Lower leg skin (tissue), 4 donors: ENCODE results near the gene PSMC3IP. TPM values are rescaled to one million over a fixed set of nuclear protein-coding genes. Genes with fewer than 3 reads are reported as not detected.
"Not testable (repeated sequence)": the region's sequence is repeated elsewhere in the genome, so short reads cannot be mapped to it uniquely, and the experiment has no call there.

Experiments
- DNase-seq, 2 donors: peaks; one replicate each; pipeline ENCODE4 v3.0.0-alpha.2; 2019; ENCODE audit warnings: low spot score in 2 of 2
- H3K4me3 ChIP-seq: fragments of 200-600 bp; sonication (generic); 2 replicates; pipeline ENCODE4 v1.5.1; 2017; ENCODE audit warnings: mild to moderate bottlenecking, low read depth; ENCODE audit not compliant: poor library complexity, severe bottlenecking
- POLR2A ChIP-seq, 2 donors: fragments of 450-650 bp; IDR thresholded peaks; one replicate each; pipeline ENCODE4 v1.6.1; 2016 to 2017; ENCODE audit warnings: antibody characterized with exemption in 2 of 2, mild to moderate bottlenecking in 1 of 2, moderate library complexity in 1 of 2
- WGBS, 2 donors: methylation state at CpG; one replicate each; pipeline ENCODE4 v1.1.5; 2018; 5-methylcytosine and 5-hydroxymethylcytosine counted together
- intact Hi-C: fragments of 100-400 bp; cut with DNase I; formaldehyde crosslinking; loops from one replicate; pipeline ENCODE4 v1.15.0; 2023; ENCODE audit warnings: low total_unique reads
- total RNA-seq, 4 donors: library from RNA; depleted of rRNA; stranded (reverse); fragments of >200 nt; gene quantifications; one replicate each; pipeline ENCODE4 v1.1.0, GENCODE V29; 2016
- TF ChIP-seq, protein P1 (sequence below), 3 donors: fragments of 450-650 bp; IDR thresholded peaks; one replicate each; pipeline ENCODE4 v1.5.1; 2016; ENCODE audit warnings: antibody characterized with exemption in 3 of 3, mild to moderate bottlenecking in 3 of 3, moderate library complexity in 2 of 3

The PSMC3IP gene
- total RNA-seq, 4 donors from 2014 or later: 0.67 to 3.6 (median 1.8) TPM

- intact Hi-C loops: no loop called here
Measured at GRCh38 chr17:42543190-42544079, 34.1 kb downstream of the PSMC3IP start.

GRCh38 chr17:42541041-42541833, 36.3 kb downstream of the PSMC3IP start:
- H3K4me3 ChIP-seq: no peak overlapping the region
- intact Hi-C loops: no loop called here
- WGBS, 2 donors: 66 to 71% methylated on average over 17 of the region's 17 CpGs
- no peak for TF ChIP-seq POLR2A (IDR thresholded peaks at IDR 0.05)
- TF ChIP-seq, protein P1, sequence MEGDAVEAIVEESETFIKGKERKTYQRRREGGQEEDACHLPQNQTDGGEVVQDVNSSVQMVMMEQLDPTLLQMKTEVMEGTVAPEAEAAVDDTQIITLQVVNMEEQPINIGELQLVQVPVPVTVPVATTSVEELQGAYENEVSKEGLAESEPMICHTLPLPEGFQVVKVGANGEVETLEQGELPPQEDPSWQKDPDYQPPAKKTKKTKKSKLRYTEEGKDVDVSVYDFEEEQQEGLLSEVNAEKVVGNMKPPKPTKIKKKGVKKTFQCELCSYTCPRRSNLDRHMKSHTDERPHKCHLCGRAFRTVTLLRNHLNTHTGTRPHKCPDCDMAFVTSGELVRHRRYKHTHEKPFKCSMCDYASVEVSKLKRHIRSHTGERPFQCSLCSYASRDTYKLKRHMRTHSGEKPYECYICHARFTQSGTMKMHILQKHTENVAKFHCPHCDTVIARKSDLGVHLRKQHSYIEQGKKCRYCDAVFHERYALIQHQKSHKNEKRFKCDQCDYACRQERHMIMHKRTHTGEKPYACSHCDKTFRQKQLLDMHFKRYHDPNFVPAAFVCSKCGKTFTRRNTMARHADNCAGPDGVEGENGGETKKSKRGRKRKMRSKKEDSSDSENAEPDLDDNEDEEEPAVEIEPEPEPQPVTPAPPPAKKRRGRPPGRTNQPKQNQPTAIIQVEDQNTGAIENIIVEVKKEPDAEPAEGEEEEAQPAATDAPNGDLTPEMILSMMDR (IDR thresholded peaks at IDR 0.05): no peak
- no peak for DNase-seq

More at GRCh38 chr17:42543190-42544079, 34.1 kb downstream of the PSMC3IP start:
- H3K4me3 ChIP-seq: no peak overlapping the region
- no peak for TF ChIP-seq POLR2A (IDR thresholded peaks at IDR 0.05)
- TF ChIP-seq, protein P1 (IDR thresholded peaks at IDR 0.05): no peak
- no peak for DNase-seq
- 94 to 96% methylated on average over 30 to 38 of the region's 39 CpGs for WGBS, 2 donors

DNA sequence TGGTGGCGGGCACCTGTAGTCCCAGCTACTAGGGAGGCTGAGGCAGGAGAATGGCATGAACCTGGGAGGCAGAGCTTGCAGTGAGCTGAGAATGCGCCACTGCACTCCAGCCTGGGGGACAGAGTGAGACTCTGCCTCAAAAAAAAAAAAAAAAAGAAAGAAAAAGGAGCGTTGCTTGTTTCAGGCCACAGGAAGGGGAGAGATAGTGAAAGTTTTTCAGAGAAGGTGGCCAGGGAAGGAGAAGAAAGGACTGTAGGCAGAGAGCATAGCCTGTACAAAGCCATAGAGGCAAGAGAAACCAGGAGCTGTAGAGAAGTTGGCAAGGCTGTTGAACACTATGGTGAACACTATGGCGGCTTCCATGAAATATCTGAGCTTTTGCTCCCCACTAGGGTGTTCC, 37.0 kb downstream of the PSMC3IP start:
- intact Hi-C loops, DNase-seq, H3K4me3 ChIP-seq: not testable (repeated sequence)
- WGBS, 2 donors: 90 to 97% methylated on average over 4 of the region's 4 CpGs

- no peak overlapping the region for H3K4me3 ChIP-seq
- intact Hi-C loops: no loop called here
- TF ChIP-seq POLR2A (IDR thresholded peaks at IDR 0.05): no peak
- TF ChIP-seq, protein P1 (IDR thresholded peaks at IDR 0.05): no peak
- DNase-seq: no peak
- 92 to 93% methylated on average over 14 of the region's 14 CpGs for WGBS, 2 donors
Measured at GRCh38 chr17:42538482-42538881, 39.0 kb downstream of the PSMC3IP start.

DNA sequence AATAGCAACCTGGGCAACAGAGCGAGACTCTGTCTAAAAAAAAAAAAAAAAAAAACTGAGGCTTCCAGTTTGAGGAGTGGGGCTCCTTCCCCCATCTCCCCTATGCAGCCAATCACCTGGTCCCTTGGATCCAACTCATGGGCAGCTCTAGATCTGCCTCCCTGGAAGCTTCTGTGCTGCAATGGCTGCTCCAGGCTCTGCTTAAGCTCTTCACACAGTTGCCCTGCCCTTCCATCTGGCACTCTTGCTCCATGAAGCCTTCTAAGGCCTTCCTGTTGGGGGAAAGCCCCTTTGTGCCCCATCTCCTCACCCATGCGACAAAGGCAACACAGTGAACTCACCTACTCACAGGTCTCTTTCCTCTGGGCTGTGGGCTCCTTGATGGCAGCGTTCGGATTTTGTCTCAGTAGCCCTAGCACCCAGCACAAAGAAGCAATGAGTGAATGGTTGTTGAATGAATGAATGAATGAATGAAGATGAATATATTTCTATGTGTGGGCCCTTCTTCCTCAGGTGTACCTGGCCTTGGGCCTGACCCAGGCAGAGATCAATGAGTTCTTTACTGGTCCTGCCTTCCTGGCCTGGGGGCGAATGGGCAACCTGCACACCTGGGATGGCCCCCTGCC, 39.6 kb downstream of the PSMC3IP start:
- intact Hi-C loops: no loop called here
- DNase-seq: no peak
- no peak overlapping the region for H3K4me3 ChIP-seq
- WGBS, 2 donors: 97% methylated on average over 5 of the region's 5 CpGs
- TF ChIP-seq, protein P1 (IDR thresholded peaks at IDR 0.05): no peak
- no peak for TF ChIP-seq POLR2A (IDR thresholded peaks at IDR 0.05)
